A549 (cell line): Measurements from ENCODE around the gene MAGEB10. TPM values are rescaled to one million over a fixed set of nuclear protein-coding genes. Genes with fewer than 3 reads are reported as not detected.
A peak's percentile ranks its signal among the peaks of the same experiment; 100 is the strongest.

Experiments used
- ATAC-seq, 2 experiments: fragments of 200-7000 bp in 1 of 2; fragments of >200 bp in 1 of 2; cut with Nextera tagmentation in 1 of 2; cut with Tn5 transposase in 1 of 2; 3 replicates each; pipeline versions ENCODE4 v1.8.0 to v1.9.1; 2018 to 2020; ENCODE audit warnings: mild to moderate bottlenecking in 1 of 2, moderate library complexity in 1 of 2
- CTCF ChIA-PET: fragments of 300-600 bp; sonication (Branson Sonifier 250); formaldehyde crosslinking; extraction: SDS; loops from one replicate; lab custom pipeline; 2021; ENCODE audit warnings: antibody characterized with exemption, inconsistent platforms; lab: Yijun Ruan, JAX
- POLR2A ChIA-PET: fragments of 350-600 bp; formaldehyde crosslinking; extraction: SDS; loops from one replicate; lab custom pipeline; 2021; ENCODE audit warnings: antibody characterized with exemption, inconsistent platforms; lab: Yijun Ruan, JAX
- DNase-seq, 2 experiments: peaks; one replicate each; pipeline versions ENCODE4 v3.0.0 to v3.0.0-alpha.2; 2011 to 2016; ENCODE audit warnings: low read depth in 1 of 2, low spot score in 1 of 2
- FAIRE-seq: peaks from 2 replicates; lab custom pipeline; 2011; peaks lifted over from hg19 to GRCh38; lab: Jason Lieb, UNC
- H3K27ac ChIP-seq, 2 experiments: fragments of >200 bp; sonication (Bioruptor Twin); formaldehyde crosslinking; 3 replicates each; pipeline ENCODE4 v1.5.1; 2016 to 2017
- H3K4me1 ChIP-seq: fragments of >200 bp; sonication (Bioruptor Twin); formaldehyde crosslinking; 3 replicates; pipeline ENCODE4 v1.6.1; 2016
- H3K4me2 ChIP-seq: fragments of >200 bp; sonication (Bioruptor Twin); formaldehyde crosslinking; 3 replicates; pipeline ENCODE4 v1.6.1; 2016
- H3K4me3 ChIP-seq: fragments of >200 bp; sonication (Bioruptor Twin); formaldehyde crosslinking; 3 replicates; pipeline ENCODE4 v1.5.1; 2016
- H3K9me3 ChIP-seq: fragments of >200 bp; sonication (Bioruptor Twin); formaldehyde crosslinking; 3 replicates; pipeline ENCODE4 v1.6.1; 2016
- BHLHE40 ChIP-seq: IDR thresholded peaks from 2 replicates; pipeline ENCODE4 v1.6.1; 2012; ENCODE audit warnings: low read depth, low read length, inconsistent platforms
- CBX2 ChIP-seq: fragments of 200-600 bp; sonication (generic); IDR thresholded peaks from 2 replicates; pipeline ENCODE4 v1.6.1; 2016; ENCODE audit warnings: low read depth, mild to moderate bottlenecking, borderline replicate concordance
- CBX8 ChIP-seq: fragments of 200-600 bp; sonication (generic); IDR thresholded peaks from 2 replicates; pipeline ENCODE4 v1.6.1; 2016
- CHD2 ChIP-seq: fragments of 150-350 bp; IDR thresholded peaks from 2 replicates; pipeline ENCODE4 v1.6.1; 2014; ENCODE audit warnings: low read length; ENCODE audit not compliant: partially characterized antibody
- CHD4 ChIP-seq: fragments of 200-600 bp; sonication (generic); IDR thresholded peaks from 2 replicates; pipeline ENCODE4 v1.6.1; 2016; ENCODE audit warnings: antibody characterized with exemption, mild to moderate bottlenecking, borderline replicate concordance
- EHMT2 ChIP-seq: fragments of 200-600 bp; sonication (generic); IDR thresholded peaks from 2 replicates; pipeline ENCODE4 v1.6.1; 2016; ENCODE audit warnings: antibody characterized with exemption, low read depth, mild to moderate bottlenecking, moderate library complexity
- EP300 ChIP-seq, 2 experiments: fragments of >200 bp; sonication (Bioruptor Twin); formaldehyde crosslinking; IDR thresholded peaks; 2 replicates in 1 of 2; 3 replicates in 1 of 2; pipeline ENCODE4 v1.6.1; 2016 to 2017
- ESRRA ChIP-seq: fragments of 150-350 bp; IDR thresholded peaks from 2 replicates; pipeline ENCODE4 v1.6.1; 2014; ENCODE audit warnings: mild to moderate bottlenecking, low read length, borderline replicate concordance
- FOSL2 ChIP-seq, 2 experiments: fragments of 450-650 bp in 1 of 2; fragments of >200 bp in 1 of 2; sonication (Bioruptor Twin) in 1 of 2; formaldehyde crosslinking; IDR thresholded peaks; 2 replicates each; pipeline versions ENCODE4 v1.5.0 to v1.6.1; 2016 to 2020; ENCODE audit warnings: mild to moderate bottlenecking in 1 of 2, moderate library complexity in 1 of 2
- FOXS1 ChIP-seq: fragments of 250-450 bp; sonication (Bioruptor Pico); IDR thresholded peaks from 2 replicates; pipeline ENCODE4 v1.5.0; 2020; ENCODE audit warnings: mild to moderate bottlenecking, moderate library complexity
- GATA3 ChIP-seq: IDR thresholded peaks from 2 replicates; pipeline ENCODE4 v1.6.1; 2012; ENCODE audit warnings: borderline replicate concordance
- HDAC2 ChIP-seq: fragments of 200-600 bp; sonication (generic); IDR thresholded peaks from 2 replicates; pipeline ENCODE4 v1.6.1; 2016
- HOXB13 ChIP-seq: fragments of 250-450 bp; sonication (Bioruptor Pico); IDR thresholded peaks from 2 replicates; pipeline ENCODE4 v1.5.0; 2020; ENCODE audit warnings: low read depth, mild to moderate bottlenecking, moderate library complexity
- JUN ChIP-seq, 2 experiments: fragments of >200 bp; sonication (Bioruptor Twin); formaldehyde crosslinking; IDR thresholded peaks; 2 replicates in 1 of 2; 3 replicates in 1 of 2; pipeline ENCODE4 v1.6.1; 2016 to 2017
- MAFK ChIP-seq: fragments of 450-650 bp; IDR thresholded peaks from 2 replicates; pipeline ENCODE4 v1.6.1; 2014; ENCODE audit not compliant: partially characterized antibody
- MAZ ChIP-seq: fragments of 150-350 bp; IDR thresholded peaks from 2 replicates; pipeline ENCODE4 v1.6.1; 2014; ENCODE audit warnings: antibody characterized with exemption, low read depth, low read length, borderline replicate concordance
- MYC ChIP-seq: IDR thresholded peaks from 2 replicates; pipeline ENCODE4 v1.6.1; 2012; ENCODE audit warnings: mild to moderate bottlenecking, inconsistent platforms, low read length, improper control_type of control experiment, borderline replicate concordance
- NPAS2 ChIP-seq: fragments of 250-450 bp; sonication (Bioruptor Pico); IDR thresholded peaks from 2 replicates; pipeline ENCODE4 v1.8.0; 2022; ENCODE audit warnings: mild to moderate bottlenecking, moderate library complexity, borderline replicate concordance
- POLR2AphosphoS2 ChIP-seq: conservative IDR thresholded peaks from 2 replicates; pipeline ENCODE4 v1.6.1; 2012; ENCODE audit warnings: low read length, improper control_type of control experiment, inconsistent platforms
- RCOR1 ChIP-seq: fragments of 150-350 bp; IDR thresholded peaks from 2 replicates; pipeline ENCODE4 v1.6.1; 2014; ENCODE audit warnings: antibody characterized with exemption, low read length, low read depth
- WGBS: methylation state at CpG from one replicate; pipeline ENCODE4 v1.1.6; 2017; ENCODE audit errors: missing lambda C conversion rate; 5-methylcytosine and 5-hydroxymethylcytosine counted together
- polyA minus RNA-seq: library from RNA; depleted of rRNA, polyadenylated mRNA; stranded (reverse); fragments of >200 nt; gene quantifications from 2 replicates; pipeline ENCODE4 v1.2.3, GENCODE V29; 2011; rRNA and poly(A)+ RNA removed
- polyA plus RNA-seq, 4 experiments: library from polyadenylated mRNA; depleted of rRNA in 3 of 4; stranded (reverse); fragments of >200 nt; fragmentation: RNase III in 1 of 4; extraction: RNeasy Plus Mini Kit Qiagen cat#74134 plus additional on column Dnase treatment in 1 of 4; gene quantifications; 2 replicates in 3 of 4; 3 replicates in 1 of 4; pipeline ENCODE4 v1.2.3, GENCODE V29; 2011 to 2017
- TF ChIP-seq, protein P1 (sequence below): fragments of >200 bp; sonication (Bioruptor Twin); formaldehyde crosslinking; IDR thresholded peaks from 3 replicates; pipeline ENCODE4 v1.5.1; 2016
- TF ChIP-seq, protein P2 (sequence below): IDR thresholded peaks from 2 replicates; pipeline ENCODE4 v1.6.1; 2012; ENCODE audit warnings: low read depth, borderline replicate concordance
- TF ChIP-seq, protein P3 (sequence below): fragments of 200-600 bp; sonication (generic); IDR thresholded peaks from 2 replicates; pipeline ENCODE4 v1.6.1; 2016; ENCODE audit warnings: antibody characterized with exemption, mild to moderate bottlenecking, moderate library complexity
- TF ChIP-seq, protein P4 (sequence below): IDR thresholded peaks from 2 replicates; pipeline ENCODE4 v1.6.1; 2012

MAGEB10 gene, protein sequence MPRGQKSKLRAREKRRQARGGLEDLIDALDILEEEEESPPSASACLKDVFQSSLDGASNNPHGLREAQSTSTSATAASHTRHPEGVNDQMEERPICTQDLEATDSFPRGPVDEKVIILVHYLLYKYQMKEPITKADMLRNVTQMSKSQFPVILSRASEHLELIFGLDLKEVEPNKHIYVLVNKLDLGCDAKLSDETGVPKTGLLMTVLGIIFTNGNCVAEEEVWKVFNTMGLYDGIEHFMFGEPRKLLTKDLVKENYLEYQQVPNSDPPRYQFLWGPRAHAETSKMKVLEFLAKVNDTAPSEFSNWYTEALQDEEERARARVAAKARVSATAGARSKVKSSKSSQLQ
- polyA plus RNA-seq (2011; rRNA removed) (not detected in 2 replicates), polyA plus RNA-seq (2017; fragmentation: RNase III; extraction: RNeasy Plus Mini Kit Qiagen cat#74134 plus additional on column Dnase treatment) (not detected in 3 replicates), polyA minus RNA-seq (not detected in 2 replicates)
- polyA plus RNA-seq (2012; cell fraction: cytosol; rRNA removed): not detected in 2 replicates
- not detected in 2 replicates for polyA plus RNA-seq (2012; cell fraction: nucleus; rRNA removed)

DNA sequence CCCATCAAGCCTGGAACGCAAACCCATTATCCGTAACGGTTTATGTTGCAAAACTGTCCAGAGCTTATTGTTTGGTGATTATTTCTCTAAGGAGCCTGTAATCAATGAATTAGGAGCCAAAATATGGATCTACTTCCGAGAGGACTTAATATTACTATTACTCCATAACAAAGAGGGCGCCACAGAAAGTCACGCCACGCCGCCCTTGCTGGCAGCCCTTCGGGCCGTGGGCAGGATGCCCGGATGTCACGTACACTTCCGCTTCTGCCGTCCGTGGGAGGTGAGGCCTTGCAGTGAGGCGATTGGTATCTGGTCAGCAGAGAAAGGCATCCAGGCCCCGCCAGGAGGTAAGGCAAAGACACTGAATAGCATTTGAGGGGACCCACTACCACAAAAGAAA is at the start of gene MAGEB10:
MAGEB10 (plus strand) TSS at position 301 of the 400 bp plus-strand sequence. CDS start 13,317 bp downstream, outside the sequence.
- DNase-seq (no peak), ATAC-seq (no peak), FAIRE-seq (no peak)
- Histone ChIP-seq H3K27ac (no peak within 1 kb of the TSS), H3K9me3 (no peaks in the 10 kb centered on the region), H3K4me3 (no peak within 1 kb of the TSS), H3K4me2 (no peak within 1 kb of the TSS), H3K4me1 (no peaks in the 10 kb centered on the region)
- WGBS: 79% methylated on average over 17 of the region's 17 CpGs
- CTCF ChIA-PET: no interaction called here
- TF ChIP-seq MYC (no peak), HOXB13 (CRISPR knock-in tag) (no peak), CHD2 (no peak), MAFK (no peak), FOSL2 (IDR thresholded peaks at IDR 0.05) (no peak), FOSL2 (CRISPR knock-in tag; IDR thresholded peaks at IDR 0.05) (no peak), EP300 (IDR thresholded peaks at IDR 0.05) (no peak), JUN (IDR thresholded peaks at IDR 0.05) (no peak), CHD4 (no peak), POLR2AphosphoS2 (no peak), BHLHE40 (no peak), CBX8 (no peak), HDAC2 (no peak)
- TF ChIP-seq, protein P1, sequence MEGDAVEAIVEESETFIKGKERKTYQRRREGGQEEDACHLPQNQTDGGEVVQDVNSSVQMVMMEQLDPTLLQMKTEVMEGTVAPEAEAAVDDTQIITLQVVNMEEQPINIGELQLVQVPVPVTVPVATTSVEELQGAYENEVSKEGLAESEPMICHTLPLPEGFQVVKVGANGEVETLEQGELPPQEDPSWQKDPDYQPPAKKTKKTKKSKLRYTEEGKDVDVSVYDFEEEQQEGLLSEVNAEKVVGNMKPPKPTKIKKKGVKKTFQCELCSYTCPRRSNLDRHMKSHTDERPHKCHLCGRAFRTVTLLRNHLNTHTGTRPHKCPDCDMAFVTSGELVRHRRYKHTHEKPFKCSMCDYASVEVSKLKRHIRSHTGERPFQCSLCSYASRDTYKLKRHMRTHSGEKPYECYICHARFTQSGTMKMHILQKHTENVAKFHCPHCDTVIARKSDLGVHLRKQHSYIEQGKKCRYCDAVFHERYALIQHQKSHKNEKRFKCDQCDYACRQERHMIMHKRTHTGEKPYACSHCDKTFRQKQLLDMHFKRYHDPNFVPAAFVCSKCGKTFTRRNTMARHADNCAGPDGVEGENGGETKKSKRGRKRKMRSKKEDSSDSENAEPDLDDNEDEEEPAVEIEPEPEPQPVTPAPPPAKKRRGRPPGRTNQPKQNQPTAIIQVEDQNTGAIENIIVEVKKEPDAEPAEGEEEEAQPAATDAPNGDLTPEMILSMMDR: no peak
- TF ChIP-seq, protein P2, sequence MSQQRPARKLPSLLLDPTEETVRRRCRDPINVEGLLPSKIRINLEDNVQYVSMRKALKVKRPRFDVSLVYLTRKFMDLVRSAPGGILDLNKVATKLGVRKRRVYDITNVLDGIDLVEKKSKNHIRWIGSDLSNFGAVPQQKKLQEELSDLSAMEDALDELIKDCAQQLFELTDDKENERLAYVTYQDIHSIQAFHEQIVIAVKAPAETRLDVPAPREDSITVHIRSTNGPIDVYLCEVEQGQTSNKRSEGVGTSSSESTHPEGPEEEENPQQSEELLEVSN: no peak
- POLR2A ChIA-PET: no interaction called here

DNA sequence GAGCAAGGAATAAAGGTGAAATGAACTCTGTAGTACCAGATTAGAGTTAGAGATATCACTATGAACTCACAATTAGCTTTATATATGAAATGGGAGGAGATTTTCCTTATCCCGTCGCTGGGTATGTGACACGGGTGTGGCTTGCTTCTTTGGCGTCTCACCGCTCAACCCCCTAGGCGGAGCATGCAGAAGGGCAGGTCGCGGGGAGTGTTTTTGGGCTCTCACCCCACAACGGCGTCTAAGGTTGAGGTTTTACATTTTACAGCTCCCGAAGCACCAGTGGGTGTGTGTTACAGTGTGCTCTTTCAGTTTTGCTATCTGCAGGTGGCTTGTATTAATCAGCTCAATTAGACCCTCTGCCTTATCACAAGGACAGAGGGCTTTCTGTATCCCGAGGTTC is 42.1 kb upstream of the MAGEB10 start:
- WGBS: under 1% methylated on average over 12 of the region's 12 CpGs
- Histone ChIP-seq H3K27ac (no peak overlapping the region), H3K4me3 (peak overlapping the region; percentile 26; the same call in 2 of the 3 replicates), H3K4me2 (peak overlapping the region; percentile 67)
- ATAC-seq: no peak
- POLR2A ChIA-PET: no interaction called here
- CTCF ChIA-PET: no interaction called here
- TF ChIP-seq EHMT2 (no peak), MAZ (no peak), GATA3 (no peak), HOXB13 (CRISPR knock-in tag) (no peak), CBX2 (no peak), NPAS2 (CRISPR knock-in tag) (no peak), ESRRA (no peak), RCOR1 (no peak), FOXS1 (CRISPR knock-in tag) (no peak)
- TF ChIP-seq, protein P3, sequence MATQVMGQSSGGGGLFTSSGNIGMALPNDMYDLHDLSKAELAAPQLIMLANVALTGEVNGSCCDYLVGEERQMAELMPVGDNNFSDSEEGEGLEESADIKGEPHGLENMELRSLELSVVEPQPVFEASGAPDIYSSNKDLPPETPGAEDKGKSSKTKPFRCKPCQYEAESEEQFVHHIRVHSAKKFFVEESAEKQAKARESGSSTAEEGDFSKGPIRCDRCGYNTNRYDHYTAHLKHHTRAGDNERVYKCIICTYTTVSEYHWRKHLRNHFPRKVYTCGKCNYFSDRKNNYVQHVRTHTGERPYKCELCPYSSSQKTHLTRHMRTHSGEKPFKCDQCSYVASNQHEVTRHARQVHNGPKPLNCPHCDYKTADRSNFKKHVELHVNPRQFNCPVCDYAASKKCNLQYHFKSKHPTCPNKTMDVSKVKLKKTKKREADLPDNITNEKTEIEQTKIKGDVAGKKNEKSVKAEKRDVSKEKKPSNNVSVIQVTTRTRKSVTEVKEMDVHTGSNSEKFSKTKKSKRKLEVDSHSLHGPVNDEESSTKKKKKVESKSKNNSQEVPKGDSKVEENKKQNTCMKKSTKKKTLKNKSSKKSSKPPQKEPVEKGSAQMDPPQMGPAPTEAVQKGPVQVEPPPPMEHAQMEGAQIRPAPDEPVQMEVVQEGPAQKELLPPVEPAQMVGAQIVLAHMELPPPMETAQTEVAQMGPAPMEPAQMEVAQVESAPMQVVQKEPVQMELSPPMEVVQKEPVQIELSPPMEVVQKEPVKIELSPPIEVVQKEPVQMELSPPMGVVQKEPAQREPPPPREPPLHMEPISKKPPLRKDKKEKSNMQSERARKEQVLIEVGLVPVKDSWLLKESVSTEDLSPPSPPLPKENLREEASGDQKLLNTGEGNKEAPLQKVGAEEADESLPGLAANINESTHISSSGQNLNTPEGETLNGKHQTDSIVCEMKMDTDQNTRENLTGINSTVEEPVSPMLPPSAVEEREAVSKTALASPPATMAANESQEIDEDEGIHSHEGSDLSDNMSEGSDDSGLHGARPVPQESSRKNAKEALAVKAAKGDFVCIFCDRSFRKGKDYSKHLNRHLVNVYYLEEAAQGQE: no peak
- TF ChIP-seq, protein P4, sequence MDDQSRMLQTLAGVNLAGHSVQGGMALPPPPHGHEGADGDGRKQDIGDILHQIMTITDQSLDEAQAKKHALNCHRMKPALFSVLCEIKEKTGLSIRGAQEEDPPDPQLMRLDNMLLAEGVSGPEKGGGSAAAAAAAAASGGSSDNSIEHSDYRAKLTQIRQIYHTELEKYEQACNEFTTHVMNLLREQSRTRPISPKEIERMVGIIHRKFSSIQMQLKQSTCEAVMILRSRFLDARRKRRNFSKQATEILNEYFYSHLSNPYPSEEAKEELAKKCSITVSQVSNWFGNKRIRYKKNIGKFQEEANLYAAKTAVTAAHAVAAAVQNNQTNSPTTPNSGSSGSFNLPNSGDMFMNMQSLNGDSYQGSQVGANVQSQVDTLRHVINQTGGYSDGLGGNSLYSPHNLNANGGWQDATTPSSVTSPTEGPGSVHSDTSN: no peak
- TF ChIP-seq, all 56 proteins: peak for 0
- DNase-seq (no peak), FAIRE-seq (no peak)
- Histone ChIP-seq H3K9me3 (no peaks in the 10 kb centered on the region), H3K4me1 (no peaks in the 10 kb centered on the region)
